Measurements from ENCODE around the gene TUFT1.

DNA sequence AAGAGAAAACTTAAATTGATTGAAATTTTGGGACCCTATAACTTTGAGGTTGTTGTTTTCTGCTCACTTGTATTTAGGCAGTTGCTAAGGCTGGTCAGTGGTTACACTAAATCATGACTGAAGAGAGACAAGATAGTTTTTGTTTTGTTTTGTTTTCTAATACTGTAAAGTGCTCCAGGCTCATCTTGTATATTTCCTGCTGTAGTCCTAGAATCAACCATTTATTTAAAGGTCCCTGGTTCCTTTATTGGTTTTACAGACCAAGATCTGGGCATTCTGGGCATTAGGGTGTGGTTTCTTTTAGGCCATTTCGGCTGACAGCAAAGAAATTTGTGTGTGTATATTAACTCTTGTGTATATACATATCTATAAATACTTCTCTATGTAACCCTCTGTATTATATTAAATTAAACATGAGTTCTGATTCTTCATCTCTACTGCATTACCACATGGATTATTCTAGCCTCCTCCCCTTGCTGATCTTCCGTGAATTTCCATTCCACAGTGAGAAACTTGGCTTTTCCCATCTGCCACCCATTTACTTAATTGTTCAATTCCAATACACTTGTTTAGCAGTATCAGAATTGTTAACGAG is 86.7 kb downstream of the TUFT1 start:
- TF ChIP-seq, protein P1, sequence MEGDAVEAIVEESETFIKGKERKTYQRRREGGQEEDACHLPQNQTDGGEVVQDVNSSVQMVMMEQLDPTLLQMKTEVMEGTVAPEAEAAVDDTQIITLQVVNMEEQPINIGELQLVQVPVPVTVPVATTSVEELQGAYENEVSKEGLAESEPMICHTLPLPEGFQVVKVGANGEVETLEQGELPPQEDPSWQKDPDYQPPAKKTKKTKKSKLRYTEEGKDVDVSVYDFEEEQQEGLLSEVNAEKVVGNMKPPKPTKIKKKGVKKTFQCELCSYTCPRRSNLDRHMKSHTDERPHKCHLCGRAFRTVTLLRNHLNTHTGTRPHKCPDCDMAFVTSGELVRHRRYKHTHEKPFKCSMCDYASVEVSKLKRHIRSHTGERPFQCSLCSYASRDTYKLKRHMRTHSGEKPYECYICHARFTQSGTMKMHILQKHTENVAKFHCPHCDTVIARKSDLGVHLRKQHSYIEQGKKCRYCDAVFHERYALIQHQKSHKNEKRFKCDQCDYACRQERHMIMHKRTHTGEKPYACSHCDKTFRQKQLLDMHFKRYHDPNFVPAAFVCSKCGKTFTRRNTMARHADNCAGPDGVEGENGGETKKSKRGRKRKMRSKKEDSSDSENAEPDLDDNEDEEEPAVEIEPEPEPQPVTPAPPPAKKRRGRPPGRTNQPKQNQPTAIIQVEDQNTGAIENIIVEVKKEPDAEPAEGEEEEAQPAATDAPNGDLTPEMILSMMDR (IDR thresholded peaks at IDR 0.05) = no peak
- no peak for TF ChIP-seq POLR2AphosphoS5 (IDR thresholded peaks at IDR 0.05)
- TF ChIP-seq EP300 (IDR thresholded peaks at IDR 0.05) = no peak
